Mesenchymal stem cell (in vitro differentiated cells and primary cell): ENCODE measurements around the gene PALM.

ENCODE experiments used
- DNase-seq: peaks from one replicate; pipeline ENCODE4 v3.0.0-alpha.2; 2013
- H2AFZ ChIP-seq: one replicate; pipeline ENCODE4 v1.6.1; 2013; ENCODE audit warnings: low read depth, mild to moderate bottlenecking, control low read depth, inconsistent platforms, low read length, moderate library complexity
- H2AK5ac ChIP-seq: 2 replicates; pipeline ENCODE4 v1.6.1; 2013; ENCODE audit warnings: low read length, moderate library complexity, mild to moderate bottlenecking, inconsistent platforms; ENCODE audit not compliant: severe bottlenecking
- H2BK120ac ChIP-seq: one replicate; pipeline ENCODE4 v1.6.1; 2013; ENCODE audit warnings: low read depth, mild to moderate bottlenecking, inconsistent platforms, low read length, moderate library complexity
- H2BK12ac ChIP-seq, 2 experiments: one replicate each; pipeline ENCODE4 v1.6.1; 2013; ENCODE audit warnings: inconsistent platforms in 2 of 2, low read length in 2 of 2, mild to moderate bottlenecking in 2 of 2, moderate library complexity in 2 of 2, control low read depth in 1 of 2
- H2BK15ac ChIP-seq: one replicate; pipeline ENCODE4 v1.6.1; 2013; ENCODE audit warnings: mild to moderate bottlenecking, low read depth, inconsistent platforms; ENCODE audit not compliant: poor library complexity, severe bottlenecking
- H2BK5ac ChIP-seq: 2 replicates; pipeline ENCODE4 v1.6.1; 2013; ENCODE audit warnings: low read depth, mild to moderate bottlenecking, low read length, control low read depth, inconsistent platforms; ENCODE audit not compliant: poor library complexity, severe bottlenecking
- H3K14ac ChIP-seq, 2 experiments: one replicate each; pipeline ENCODE4 v1.6.1; 2013; ENCODE audit warnings: inconsistent platforms in 2 of 2, low read length in 2 of 2, control low read depth in 1 of 2, mild to moderate bottlenecking in 1 of 2, moderate library complexity in 1 of 2
- H3K18ac ChIP-seq, 2 experiments: one replicate each; pipeline ENCODE4 v1.6.1; 2013; ENCODE audit warnings: inconsistent platforms in 2 of 2, low read length in 2 of 2, control low read depth in 1 of 2, low read depth in 1 of 2, mild to moderate bottlenecking in 1 of 2
- H3K23ac ChIP-seq, 2 experiments: one replicate each; pipeline ENCODE4 v1.6.1; 2013; ENCODE audit warnings: inconsistent platforms in 2 of 2, low read length in 2 of 2, mild to moderate bottlenecking in 2 of 2, moderate library complexity in 2 of 2, control low read depth in 1 of 2
- H3K27ac ChIP-seq: 2 replicates; pipeline ENCODE4 v1.5.1; 2013; ENCODE audit warnings: mild to moderate bottlenecking, moderate library complexity, low read length, control low read depth, inconsistent platforms; ENCODE audit not compliant: poor library complexity, severe bottlenecking
- H3K27me3 ChIP-seq, 2 experiments: 2 replicates each; pipeline versions ENCODE4 v1.6.1 to v1.7.0; 2013; ENCODE audit warnings: low read length in 2 of 2, mild to moderate bottlenecking in 2 of 2, moderate library complexity in 2 of 2, control low read depth in 1 of 2, inconsistent platforms in 1 of 2; ENCODE audit not compliant: control insufficient read depth in 1 of 2, insufficient read depth in 1 of 2
- H3K36me3 ChIP-seq, 2 experiments: 2 replicates each; pipeline versions ENCODE4 v1.6.1 to v1.7.0; 2013; ENCODE audit warnings: low read length in 2 of 2, control low read depth in 1 of 2, inconsistent platforms in 1 of 2, low read depth in 1 of 2, mild to moderate bottlenecking in 1 of 2; ENCODE audit not compliant: insufficient read depth in 2 of 2, control insufficient read depth in 1 of 2
- H3K4ac ChIP-seq, 2 experiments: one replicate each; pipeline ENCODE4 v1.6.1; 2013; ENCODE audit warnings: inconsistent platforms in 2 of 2, low read length in 2 of 2, mild to moderate bottlenecking in 2 of 2, moderate library complexity in 2 of 2, control low read depth in 1 of 2, low read depth in 1 of 2
- H3K4me1 ChIP-seq: 2 replicates; pipeline ENCODE4 v1.6.1; 2013; ENCODE audit warnings: low read depth, low read length, control low read depth; ENCODE audit not compliant: control insufficient read depth, insufficient read depth
- H3K4me2 ChIP-seq: 2 replicates; pipeline ENCODE4 v1.6.1; 2013; ENCODE audit warnings: low read length, mild to moderate bottlenecking, inconsistent platforms; ENCODE audit not compliant: poor library complexity, severe bottlenecking
- H3K4me3 ChIP-seq, 2 experiments: 2 replicates each; pipeline versions ENCODE4 v1.5.1 to v1.7.0; 2013; ENCODE audit warnings: low read length in 2 of 2, mild to moderate bottlenecking in 2 of 2, control low read depth in 1 of 2, low read depth in 1 of 2; ENCODE audit not compliant: insufficient read depth in 1 of 2
- H3K79me1 ChIP-seq: replicated peaks from 2 replicates; pipeline ENCODE4 v1.6.1; 2013; ENCODE audit warnings: mild to moderate bottlenecking, control low read depth, low read length, inconsistent platforms; ENCODE audit not compliant: poor library complexity, severe bottlenecking
- H3K9ac ChIP-seq: 2 replicates; pipeline ENCODE4 v1.7.0; 2013; ENCODE audit warnings: mild to moderate bottlenecking, low read length, moderate library complexity
- H3K9me3 ChIP-seq: 2 replicates; pipeline ENCODE4 v1.7.0; 2013; ENCODE audit warnings: mild to moderate bottlenecking, low read length; ENCODE audit not compliant: control insufficient read depth
- H4K8ac ChIP-seq: one replicate; pipeline ENCODE4 v1.6.1; 2013; ENCODE audit warnings: inconsistent platforms, mild to moderate bottlenecking, low read length, moderate library complexity
- H4K91ac ChIP-seq: one replicate; pipeline ENCODE4 v1.6.1; 2013; ENCODE audit warnings: mild to moderate bottlenecking, low read length, inconsistent platforms
- WGBS: methylation state at CpG from one replicate; pipeline ENCODE4 v1.1.7; 2013; ENCODE audit warnings: mixed read lengths; 5-methylcytosine and 5-hydroxymethylcytosine counted together

Gene PALM

GRCh38 chr19:718251-718951, 9.7 kb downstream of the PALM start:
- Histone ChIP-seq H3K36me3 (peaks cover 5 to 35% of the 10 kb centered on the region in 2 experiments), H3K4me3 (no peak overlapping the region), H4K8ac (no peak overlapping the region), H3K9me3 (peaks cover 6% of the 10 kb centered on the region), H3K4ac (no peak overlapping the region), H2BK5ac (no peak overlapping the region), H2AFZ (no peak overlapping the region), H2BK12ac (no peak overlapping the region), H3K27me3 (no peaks in the 10 kb centered on the region), H4K91ac (no peak overlapping the region), H3K27ac (no peak overlapping the region), H3K4me1 (peaks cover 26% of the 10 kb centered on the region), H3K23ac (no peak overlapping the region), H3K79me1 (peaks cover 31% of the 10 kb centered on the region), H3K14ac (no peak overlapping the region), H3K4me2 (no peak overlapping the region), H2BK15ac (no peak overlapping the region), H2AK5ac (no peak overlapping the region), H3K9ac (peak overlapping the region; percentile 43), H3K18ac (no peak overlapping the region), H2BK120ac (no peak overlapping the region)
- DNase-seq: no peak
- 73% methylated on average over 23 of the region's 23 CpGs for WGBS

GRCh38 chr19:718991-719512, 10.3 kb downstream of the PALM start:
- no peak overlapping the region for H4K8ac ChIP-seq
- no peak overlapping the region for H4K91ac ChIP-seq
- H2AFZ ChIP-seq: no peak overlapping the region
- H2BK15ac ChIP-seq: no peak overlapping the region
- no peak overlapping the region for H2BK5ac ChIP-seq
- peaks cover 5 to 35% of the 10 kb centered on the region in 2 experiments for H3K36me3 ChIP-seq
- peak overlapping the region; percentile 17 for H2AK5ac ChIP-seq
- peaks cover 26% of the 10 kb centered on the region for H3K4me1 ChIP-seq
- no peak overlapping the region for H2BK120ac ChIP-seq
- no peak overlapping the region for H3K23ac ChIP-seq
- H3K18ac ChIP-seq: no peak overlapping the region
- peaks cover 6% of the 10 kb centered on the region for H3K9me3 ChIP-seq
- WGBS: 88% methylated on average over 46 of the region's 54 CpGs
- H3K14ac ChIP-seq: peak overlapping the region in 1 of 2 experiments; percentile 23
- H3K4ac ChIP-seq: no peak overlapping the region
- no peak overlapping the region for H2BK12ac ChIP-seq
- peaks cover 34% of the 10 kb centered on the region for H3K79me1 ChIP-seq
- no peak overlapping the region for H3K4me3 ChIP-seq
- no peak overlapping the region for H3K27ac ChIP-seq
- H3K9ac ChIP-seq: peak overlapping the region; percentile 64
- no peak overlapping the region for H3K4me2 ChIP-seq
- H3K27me3 ChIP-seq: no peaks in the 10 kb centered on the region
- no peak for DNase-seq

GRCh38 chr19:719636-720344, 11.1 kb downstream of the PALM start:
- H3K27me3 ChIP-seq: no peaks in the 10 kb centered on the region
- H3K27ac ChIP-seq: no peak overlapping the region
- no peak overlapping the region for H3K23ac ChIP-seq
- no peak overlapping the region for H3K4me2 ChIP-seq
- peak overlapping the region; percentile 64 for H3K9ac ChIP-seq
- H4K8ac ChIP-seq: no peak overlapping the region
- peaks cover 35% of the 10 kb centered on the region for H3K79me1 ChIP-seq
- H2BK5ac ChIP-seq: no peak overlapping the region
- no peak overlapping the region for H2BK12ac ChIP-seq
- peaks cover 6% of the 10 kb centered on the region for H3K9me3 ChIP-seq
- H3K4me3 ChIP-seq: peak overlapping the region in 1 of 2 experiments; percentile 61
- no peak overlapping the region for H2BK15ac ChIP-seq
- no peak for DNase-seq
- H2BK120ac ChIP-seq: no peak overlapping the region
- WGBS: 89% methylated on average over 40 of the region's 79 CpGs
- H3K4me1 ChIP-seq: peaks cover 26% of the 10 kb centered on the region
- no peak overlapping the region for H2AFZ ChIP-seq
- H3K36me3 ChIP-seq: peaks cover 5 to 32% of the 10 kb centered on the region in 2 experiments
- H3K14ac ChIP-seq: no peak overlapping the region
- H3K18ac ChIP-seq: no peak overlapping the region
- H3K4ac ChIP-seq: no peak overlapping the region
- no peak overlapping the region for H2AK5ac ChIP-seq
- H4K91ac ChIP-seq: no peak overlapping the region
